Measurements from ENCODE around the gene C1orf159.

DNA sequence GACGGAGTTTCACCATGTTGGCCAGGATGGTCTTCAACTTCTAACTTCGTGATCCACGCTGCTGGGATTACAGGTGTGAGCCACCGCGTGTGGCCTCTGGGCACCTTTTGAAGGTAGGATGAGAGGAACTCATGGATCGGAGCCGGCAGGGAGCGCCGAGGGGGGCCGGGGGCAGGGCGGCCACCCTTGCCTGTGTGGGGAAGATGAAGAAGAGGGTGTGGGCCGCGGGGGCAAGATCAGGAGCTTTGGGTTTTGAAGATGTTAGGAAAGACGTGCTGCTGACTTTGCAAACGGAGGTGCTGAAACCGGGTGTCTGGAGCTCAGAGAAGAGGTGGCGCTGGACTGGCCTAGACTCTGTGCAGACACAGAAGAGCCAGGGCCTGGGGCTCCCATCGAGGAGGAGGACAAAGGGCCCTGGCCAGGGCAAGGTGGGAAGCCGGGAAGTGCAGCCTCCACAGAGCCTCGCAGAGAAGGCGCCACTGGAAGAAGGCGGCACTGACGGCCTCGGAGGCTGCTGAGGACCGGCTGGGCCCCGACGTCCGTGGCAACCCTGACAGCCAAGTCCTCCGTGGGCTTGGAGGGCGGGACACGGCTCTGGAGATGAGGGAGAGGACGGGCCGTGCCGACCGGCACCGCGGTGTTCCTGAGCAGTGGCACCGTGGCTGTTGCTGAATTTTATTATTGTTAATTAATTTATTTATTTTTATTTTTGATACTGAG is 55.4 kb downstream of the C1orf159 start:
- no peak for TF ChIP-seq POLR2A (IDR thresholded peaks at IDR 0.05)
- TF ChIP-seq CTCF (IDR thresholded peaks at IDR 0.05 in 4 of 5, conservative IDR thresholded peaks at IDR 0.05 in 1 of 5), result no peak

Data from gastrocnemius medialis (tissue), 4 donors.